Nucleus accumbens (tissue), 56 donors: ENCODE results near the gene ARMC2.
A peak's percentile ranks its signal among the peaks of the same experiment; 100 is the strongest.
"Not testable (repeated sequence)": the region's sequence is repeated elsewhere in the genome, so short reads cannot be mapped to it uniquely, and the experiment has no call there.

Source experiments
- DNase-seq, 56 donors: peaks; one replicate each; lab custom pipeline; 2025; lab: John Stamatoyannopoulos, UW

Gene ARMC2, protein sequence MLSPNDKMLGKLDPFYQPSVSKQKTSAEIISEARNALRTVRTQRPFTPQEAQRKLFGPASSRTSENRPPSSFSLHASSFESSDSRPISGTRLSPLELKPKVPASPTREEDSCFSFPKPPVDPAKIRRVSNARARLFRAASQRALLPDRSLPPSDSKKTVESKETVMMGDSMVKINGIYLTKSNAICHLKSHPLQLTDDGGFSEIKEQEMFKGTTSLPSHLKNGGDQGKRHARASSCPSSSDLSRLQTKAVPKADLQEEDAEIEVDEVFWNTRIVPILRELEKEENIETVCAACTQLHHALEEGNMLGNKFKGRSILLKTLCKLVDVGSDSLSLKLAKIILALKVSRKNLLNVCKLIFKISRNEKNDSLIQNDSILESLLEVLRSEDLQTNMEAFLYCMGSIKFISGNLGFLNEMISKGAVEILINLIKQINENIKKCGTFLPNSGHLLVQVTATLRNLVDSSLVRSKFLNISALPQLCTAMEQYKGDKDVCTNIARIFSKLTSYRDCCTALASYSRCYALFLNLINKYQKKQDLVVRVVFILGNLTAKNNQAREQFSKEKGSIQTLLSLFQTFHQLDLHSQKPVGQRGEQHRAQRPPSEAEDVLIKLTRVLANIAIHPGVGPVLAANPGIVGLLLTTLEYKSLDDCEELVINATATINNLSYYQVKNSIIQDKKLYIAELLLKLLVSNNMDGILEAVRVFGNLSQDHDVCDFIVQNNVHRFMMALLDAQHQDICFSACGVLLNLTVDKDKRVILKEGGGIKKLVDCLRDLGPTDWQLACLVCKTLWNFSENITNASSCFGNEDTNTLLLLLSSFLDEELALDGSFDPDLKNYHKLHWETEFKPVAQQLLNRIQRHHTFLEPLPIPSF

GRCh38 chr6:108848116-108848868, at the start of gene ARMC2:
Gene ARMC2 (plus strand): TSS chr6:108848422. CDS start chr6:108854268, 5,846 bp downstream.
- DNase-seq: peak in 54 of 56 donors; percentile 65 to 98 (median 92)

DNA sequence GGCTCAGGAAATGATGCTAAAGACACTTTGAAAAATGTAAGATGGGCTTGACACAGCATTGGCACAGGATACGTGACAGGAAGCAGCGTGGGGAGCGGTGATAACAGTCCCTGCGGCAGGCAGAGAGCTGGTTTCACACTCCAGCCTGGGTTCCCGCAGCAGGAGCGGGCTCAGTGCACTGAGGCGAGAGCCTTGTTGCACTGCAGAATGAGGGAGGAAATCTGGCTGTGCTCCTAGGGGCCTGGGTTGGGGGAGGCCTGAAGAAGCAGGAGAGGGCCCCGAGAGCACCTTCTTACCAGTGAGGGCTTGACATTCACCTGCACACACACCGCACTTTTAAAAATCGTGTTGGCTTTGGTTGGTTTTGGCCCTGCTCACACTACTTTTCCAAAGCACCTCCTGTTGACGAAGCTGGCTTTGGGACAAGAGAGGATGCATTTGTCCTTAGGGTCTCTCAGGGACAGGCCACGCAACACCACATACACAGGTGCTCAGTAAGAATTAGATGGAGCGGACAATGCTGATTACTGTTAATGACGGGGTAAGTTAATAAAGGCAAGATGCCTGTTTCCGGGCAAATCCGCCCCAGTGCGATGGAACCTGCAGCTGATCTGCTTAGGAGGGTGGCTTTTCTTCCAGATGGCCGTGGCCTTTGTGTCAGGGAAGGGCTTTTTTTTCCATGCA, 49.4 kb upstream of the ARMC2 start:
- peak in 17 of 56 donors; percentile 3 to 43 (median 19) for DNase-seq

DNA sequence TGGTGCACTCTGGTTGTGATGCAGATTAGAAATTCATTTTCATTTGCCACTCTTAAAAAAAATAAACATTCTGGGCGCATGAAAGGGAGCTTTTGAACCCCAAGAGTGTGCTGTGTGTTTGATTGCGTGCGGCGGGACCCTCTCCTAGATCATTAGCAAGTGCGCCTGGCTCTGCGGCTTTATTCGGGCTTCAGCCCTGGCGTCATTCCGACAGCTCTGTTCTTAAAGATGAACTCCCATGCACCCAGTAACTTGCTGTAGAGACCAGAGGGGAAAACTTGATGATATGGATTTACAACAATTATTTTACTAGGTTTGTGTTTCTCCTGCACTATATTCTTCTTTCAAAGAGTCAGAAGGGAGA, 48.9 kb upstream of the ARMC2 start:
- peak in 4 of 56 donors; percentile 9 to 43 (median 24) for DNase-seq

- DNase-seq: no peak
Measured at GRCh38 chr6:108799791-108800190, 48.4 kb upstream of the ARMC2 start.

GRCh38 chr6:108800427-108800864, 47.8 kb upstream of the ARMC2 start:
- peak in 45 of 56 donors; percentile 11 to 81 (median 59) for DNase-seq

DNA sequence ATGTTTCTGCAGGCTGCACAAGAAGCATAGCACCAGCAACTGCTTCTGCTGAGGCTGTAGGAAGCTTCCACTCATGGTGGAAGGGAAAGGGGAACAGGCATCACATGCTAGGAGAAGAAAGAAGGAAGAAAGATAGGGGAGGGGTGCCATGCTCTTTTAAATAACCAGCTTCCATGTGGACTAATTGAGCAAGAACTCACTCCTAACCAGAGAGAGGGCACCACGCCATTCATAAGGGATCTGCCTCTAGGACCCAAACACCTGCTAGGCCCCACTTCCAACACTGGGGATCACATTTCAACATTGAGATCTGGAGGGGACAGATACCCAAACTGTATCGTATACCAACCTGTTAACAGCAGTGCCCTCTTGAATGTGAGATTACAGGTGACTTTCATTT, 46.9 kb upstream of the ARMC2 start:
- peak in 1 of 56 donors; percentile 4 for DNase-seq

GRCh38 chr6:108803982-108804490, 44.2 kb upstream of the ARMC2 start:
- no peak for DNase-seq

DNA sequence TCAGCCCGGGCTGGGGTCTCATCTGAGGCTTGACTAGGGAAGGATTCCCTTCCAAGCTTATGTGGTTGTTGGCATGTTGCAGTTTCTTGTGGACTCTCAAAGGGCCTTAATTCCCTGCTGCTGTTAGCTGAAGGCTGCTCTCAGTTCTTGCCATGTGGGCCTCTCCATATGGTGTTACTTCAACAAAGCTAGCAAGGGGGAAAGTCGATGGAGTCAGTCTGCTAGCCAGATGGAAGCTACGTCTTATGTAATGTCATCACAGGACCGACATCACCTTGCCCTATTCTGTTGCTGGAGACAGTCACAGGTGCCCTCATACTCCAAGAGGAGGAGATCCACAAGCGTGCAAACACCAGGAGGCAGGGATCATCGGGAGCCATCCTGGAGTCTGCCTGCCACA, 43.3 kb upstream of the ARMC2 start:
- no peak for DNase-seq

- no peak for DNase-seq
Measured at GRCh38 chr6:108805611-108806167, 42.5 kb upstream of the ARMC2 start.

- no peak for DNase-seq
Measured at GRCh38 chr6:108806171-108806570, 42.1 kb upstream of the ARMC2 start.

DNA sequence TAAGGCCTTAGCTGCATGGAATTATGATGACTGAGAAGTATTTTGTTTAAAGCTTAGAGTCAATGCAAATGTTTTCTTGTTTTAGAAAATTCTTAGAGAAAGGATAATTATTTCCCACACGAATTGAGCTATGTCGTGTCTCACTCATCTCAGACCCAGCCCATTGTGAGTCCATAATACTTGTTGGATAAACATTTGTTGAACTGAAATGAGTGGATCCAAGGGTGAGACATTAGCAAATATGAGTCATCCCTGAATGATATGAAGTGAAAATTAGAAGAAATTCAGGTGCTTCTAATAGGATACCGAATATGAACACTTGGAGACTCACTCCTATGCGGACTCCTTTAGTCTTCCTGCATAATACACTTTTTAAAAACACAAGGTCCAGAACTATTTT, 41.6 kb upstream of the ARMC2 start:
- no peak for DNase-seq

DNA sequence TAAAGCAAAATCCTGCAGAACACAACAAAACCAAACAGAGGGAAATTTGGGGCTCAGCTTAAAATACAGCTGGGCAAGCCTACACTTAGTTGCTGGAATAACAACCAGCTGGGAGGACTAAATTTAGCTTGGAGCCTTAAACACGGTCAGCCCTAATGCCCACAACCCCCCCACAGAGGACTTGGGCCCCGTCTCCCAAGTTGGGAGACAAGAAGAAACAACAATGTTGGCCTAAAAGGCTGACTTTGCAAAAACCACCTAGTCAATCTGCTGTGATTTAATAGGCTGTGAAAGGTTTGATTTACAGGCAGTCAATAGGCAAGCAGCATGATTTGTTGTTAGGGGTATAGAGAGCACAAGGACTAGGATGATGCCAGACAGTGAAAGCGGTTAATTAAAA, 40.3 kb upstream of the ARMC2 start:
- DNase-seq: no peak

- no peak for DNase-seq
Measured at GRCh38 chr6:108809211-108809610, 39.0 kb upstream of the ARMC2 start.

DNA sequence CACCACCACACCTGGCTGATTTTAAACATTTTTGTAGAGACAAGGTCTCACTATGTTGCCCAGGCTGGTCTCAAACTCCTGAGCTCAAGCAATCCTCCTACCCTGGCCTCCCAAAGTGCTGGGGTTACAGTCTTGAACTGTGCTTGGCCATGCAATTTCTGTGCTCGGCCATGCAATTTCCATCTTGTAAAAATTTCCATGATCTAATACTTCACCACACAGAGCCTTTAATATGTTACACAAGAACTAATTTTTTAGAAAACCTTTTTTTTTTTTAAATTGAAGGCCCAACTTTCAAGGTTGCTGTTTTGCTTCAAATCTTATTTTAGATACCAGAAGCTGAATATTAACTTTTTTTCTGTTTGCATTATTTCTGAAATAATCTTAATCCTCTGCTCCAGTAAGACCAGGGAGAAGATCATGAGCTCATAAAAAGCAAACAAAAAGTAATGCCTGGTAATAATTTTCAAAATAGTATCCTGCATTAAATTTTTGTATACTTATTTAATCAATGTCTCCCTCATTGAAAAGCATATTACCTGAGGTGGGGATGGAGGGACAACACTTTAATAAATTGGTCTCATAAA, 38.1 kb upstream of the ARMC2 start:
- no peak for DNase-seq

- DNase-seq: no peak
Measured at GRCh38 chr6:108811490-108811889, 36.7 kb upstream of the ARMC2 start.

GRCh38 chr6:108813218-108813617, 35.0 kb upstream of the ARMC2 start:
- DNase-seq: not testable (repeated sequence)

GRCh38 chr6:108817276-108817675, 30.9 kb upstream of the ARMC2 start:
- DNase-seq: not testable (repeated sequence)

- no peak for DNase-seq
Measured at GRCh38 chr6:108820006-108820405, 28.2 kb upstream of the ARMC2 start.

DNA sequence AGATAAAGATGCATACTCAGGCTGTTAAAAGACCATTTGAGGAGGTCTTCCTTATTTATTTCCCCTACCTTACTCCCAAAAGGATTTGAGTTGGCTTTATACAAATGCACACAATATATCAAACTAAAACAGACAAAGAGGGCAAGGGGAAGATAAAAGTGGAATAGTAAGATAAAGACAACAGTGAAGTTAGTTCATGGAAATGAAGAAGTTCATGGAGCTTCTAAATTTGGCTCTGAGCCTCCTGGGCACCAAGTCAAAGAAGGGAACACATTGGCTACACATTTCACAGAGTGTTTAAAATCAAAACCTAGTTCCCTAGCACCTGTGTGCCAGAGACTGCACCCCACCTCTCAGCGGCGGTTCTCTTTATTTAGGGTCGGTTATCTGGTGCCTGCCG, 25.8 kb upstream of the ARMC2 start:
- no peak for DNase-seq
